SHP77 (cell line): ENCODE results near the gene ALPI.
A peak's percentile ranks its signal among the peaks of the same experiment; 100 is the strongest.

Experiments
- DNase-seq, 2 experiments: peaks; one replicate each; lab custom pipeline; 2025; lab: John Stamatoyannopoulos, UW

ALPI gene

DNA sequence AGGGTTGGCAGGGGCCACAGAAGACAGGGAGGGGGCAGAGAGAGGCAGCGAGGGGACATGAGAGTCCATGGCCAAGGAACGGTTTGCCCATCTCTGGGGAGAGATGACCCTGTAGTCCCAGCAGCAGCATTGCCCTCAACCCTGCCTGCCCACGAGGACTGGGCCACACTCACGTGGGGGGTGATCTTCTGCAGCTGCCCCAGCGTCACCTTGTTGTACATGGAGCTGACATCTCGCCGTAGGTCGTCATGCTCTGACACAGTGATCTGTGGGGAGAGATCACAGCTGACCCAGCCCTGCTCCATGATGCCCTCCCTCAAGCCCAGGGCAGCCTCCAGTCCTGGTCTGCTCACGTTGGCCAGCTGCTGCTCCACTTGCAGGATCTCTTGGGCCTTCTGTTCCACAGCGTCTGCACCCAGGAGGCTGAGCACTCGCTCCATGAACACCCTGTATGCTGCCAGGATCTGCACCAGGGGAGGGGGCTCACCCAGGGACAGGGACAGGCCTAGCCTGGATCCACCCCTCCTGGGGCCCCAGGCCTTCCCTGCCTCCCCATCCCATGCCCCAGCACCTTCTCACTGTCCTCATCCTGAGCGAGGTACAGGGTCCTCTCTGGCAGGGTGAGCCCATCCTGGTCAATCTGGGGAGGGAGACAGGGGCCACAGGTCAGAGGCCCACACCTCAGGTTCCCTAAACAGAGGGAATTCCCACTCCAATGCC lies 28.8 kb downstream of the ALPI start:
- DNase-seq, result no peak

DNA sequence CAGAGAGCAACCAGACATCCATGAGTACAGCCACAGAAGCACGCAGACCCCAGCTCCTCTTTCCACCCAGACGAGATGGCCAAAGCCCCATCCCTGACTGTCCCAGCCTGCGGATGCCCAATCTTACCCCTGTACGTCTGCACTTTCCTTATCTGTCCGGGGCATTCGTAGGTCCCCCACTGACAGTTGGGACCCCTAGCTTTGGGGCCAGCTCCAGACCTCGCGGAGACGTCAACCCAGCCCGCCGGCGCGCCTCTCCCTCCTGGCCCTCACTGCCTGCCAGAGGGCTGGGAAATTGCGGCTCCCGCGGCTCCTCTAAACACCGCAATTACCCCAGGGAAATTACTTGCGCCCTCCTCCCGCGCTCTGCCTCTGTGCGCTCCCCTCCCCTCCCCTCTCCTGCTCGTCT lies 29.4 kb downstream of the ALPI start:
- no peak for DNase-seq

- DNase-seq, result no peak
Observed at GRCh38 chr2:232485757-232486557, 30.0 kb downstream of the ALPI start.

GRCh38 chr2:232486558-232487384 lies 30.8 kb downstream of the ALPI start:
- DNase-seq, result no peak

GRCh38 chr2:232487385-232488096 lies 31.6 kb downstream of the ALPI start, which contains the start of gene ECEL1:
ECEL1 (minus strand) TSS chr2:232487834; CDS start chr2:232486653, 1,181 bp downstream.
- DNase-seq, result peak in 1 of 2 experiments; percentile 50

GRCh38 chr2:232488097-232488711 lies 32.3 kb downstream of the ALPI start:
- no peak for DNase-seq

GRCh38 chr2:232488721-232489300 lies 32.9 kb downstream of the ALPI start:
- no peak for DNase-seq

GRCh38 chr2:232489516-232490220 lies 33.7 kb downstream of the ALPI start:
- no peak for DNase-seq

GRCh38 chr2:232490221-232491138 lies 34.5 kb downstream of the ALPI start:
- no peak for DNase-seq

DNA sequence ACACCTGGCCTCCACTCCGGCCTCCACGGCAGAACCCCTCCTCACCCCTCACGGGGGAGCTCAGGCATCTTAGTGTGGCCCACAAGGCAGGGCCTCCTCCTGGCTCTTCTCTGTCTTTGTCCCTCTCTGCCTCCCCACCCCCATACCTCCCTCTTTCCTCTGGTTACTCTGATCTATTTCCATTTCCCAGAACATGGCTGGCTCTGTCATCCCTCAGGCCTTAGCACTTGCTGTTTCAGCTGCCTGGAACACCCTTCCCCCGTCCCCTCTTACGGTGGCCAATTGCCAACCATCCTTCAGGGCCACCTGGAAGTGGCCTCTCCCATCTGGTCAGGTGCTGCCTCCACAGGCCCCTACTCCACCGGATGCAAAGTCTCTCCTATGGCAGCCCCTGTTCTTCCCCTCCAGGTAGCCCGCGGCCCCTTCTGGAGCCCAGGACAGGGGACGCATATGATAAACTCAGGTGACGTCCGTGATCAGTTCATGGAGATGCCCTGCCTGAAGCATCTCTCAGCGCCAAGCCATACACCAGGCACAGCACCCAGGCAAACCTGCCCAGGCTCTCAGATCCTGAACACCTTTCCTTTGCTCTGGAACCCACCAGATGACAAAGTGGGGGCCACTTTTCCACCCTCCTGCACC lies 35.3 kb downstream of the ALPI start:
- DNase-seq, result peak; percentile 62 to 78

DNA sequence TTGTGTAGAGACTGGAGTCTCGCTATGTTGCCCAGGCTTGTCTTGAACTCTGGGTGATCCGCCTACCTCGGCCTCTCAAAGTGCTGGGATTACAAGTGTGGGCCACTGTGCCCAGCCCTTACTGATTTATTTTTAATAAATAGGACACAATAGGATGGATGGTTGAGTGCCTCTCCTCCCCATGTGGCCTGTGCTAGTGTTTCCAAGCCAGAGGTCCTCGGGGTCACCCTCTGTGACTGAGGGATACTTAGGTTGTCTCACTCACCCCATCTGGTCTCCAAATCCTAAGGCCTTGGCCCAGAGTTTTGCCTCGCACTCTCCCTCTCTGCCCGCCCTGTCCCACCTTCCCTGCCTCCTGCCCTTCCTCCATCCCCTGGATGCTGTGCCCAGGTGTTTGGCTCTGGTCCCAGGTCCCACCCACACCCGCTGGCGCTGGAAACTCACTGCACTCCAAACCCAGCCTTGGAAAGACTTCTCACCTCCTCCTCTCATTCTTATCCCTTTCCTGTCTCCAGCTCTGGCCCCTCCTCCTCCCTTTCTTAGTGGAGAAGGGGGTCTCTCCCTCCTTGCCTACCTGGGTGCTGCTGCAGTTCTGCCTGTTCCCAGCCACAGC lies 36.4 kb downstream of the ALPI start:
- DNase-seq, result no peak

- no peak for DNase-seq
Observed at GRCh38 chr2:232492963-232493700, 37.2 kb downstream of the ALPI start.

- no peak for DNase-seq
Observed at GRCh38 chr2:232493701-232494474, 37.9 kb downstream of the ALPI start.

DNA sequence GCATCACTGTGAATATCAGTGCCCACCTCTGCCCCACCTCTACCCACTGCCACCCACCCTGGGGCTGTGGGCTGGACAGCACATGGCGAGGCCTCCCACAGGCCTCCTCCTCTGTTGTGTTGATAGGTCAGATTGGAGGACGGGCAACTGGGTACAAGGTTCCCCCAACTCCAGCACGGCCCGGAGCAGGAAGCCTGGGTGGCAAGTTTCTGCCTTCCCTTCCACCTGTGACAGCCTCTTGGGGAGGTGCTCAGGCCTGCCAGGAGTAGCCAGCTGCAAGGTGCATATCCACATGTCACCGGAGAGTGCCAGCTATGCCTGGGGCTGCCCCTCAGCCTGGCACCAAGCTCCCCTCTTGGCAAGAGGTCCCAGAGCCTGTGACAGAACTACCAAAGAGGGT lies 38.6 kb downstream of the ALPI start:
- no peak for DNase-seq

GRCh38 chr2:232495292-232495691 lies 39.3 kb downstream of the ALPI start:
- no peak for DNase-seq

DNA sequence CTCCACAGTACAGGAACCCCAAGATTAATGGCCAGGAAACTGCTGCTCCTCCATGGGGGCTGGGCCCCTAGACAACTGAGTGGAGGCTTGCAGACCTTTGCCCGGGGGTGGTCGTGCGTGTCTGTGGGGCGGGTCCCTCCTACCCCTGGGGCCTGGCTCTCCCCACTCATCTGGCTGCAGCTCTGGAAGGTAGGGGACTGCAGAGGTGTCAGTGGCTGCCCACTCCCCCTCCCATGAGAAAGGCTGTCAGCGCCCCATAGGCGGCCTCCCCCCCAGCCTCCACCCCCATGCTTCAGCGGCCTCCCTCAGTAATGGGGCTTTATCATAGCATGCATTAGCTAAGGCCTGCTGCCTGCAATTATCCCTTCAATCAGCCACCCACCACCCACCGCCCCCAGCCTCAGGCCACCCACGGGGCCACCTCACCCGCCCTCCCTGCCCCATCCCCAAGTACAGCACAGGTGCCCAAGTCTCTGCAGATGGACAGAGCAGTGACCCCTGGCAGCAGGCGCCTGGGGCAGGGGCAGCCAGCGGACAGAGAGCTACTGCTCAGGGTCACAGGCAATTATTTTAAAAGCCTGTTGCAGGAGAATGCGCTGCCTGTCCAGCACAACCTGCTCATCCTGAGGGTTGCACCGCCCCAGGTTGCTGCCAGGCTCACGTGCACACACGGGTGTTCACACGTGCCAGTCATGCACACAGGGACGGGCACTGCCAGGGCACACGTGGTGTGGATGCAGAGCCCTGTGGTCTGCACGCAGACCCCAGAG lies 40.7 kb downstream of the ALPI start:
- DNase-seq, result no peak
